GM21723 (cell line): ENCODE results near the gene CXXC4.

Experiments used
- ATAC-seq: cut with Tn5 transposase; IDR thresholded peaks from one replicate; pipeline ENCODE4 v1.9.1; 2021; ENCODE audit warnings: mild to moderate bottlenecking, moderate library complexity; ENCODE audit not compliant: unreplicated experiment

The CXXC4 gene

GRCh38 chr4:104490096-104490769 lies 4.5 kb downstream of the CXXC4 start:
- ATAC-seq = peak; percentile 45

DNA sequence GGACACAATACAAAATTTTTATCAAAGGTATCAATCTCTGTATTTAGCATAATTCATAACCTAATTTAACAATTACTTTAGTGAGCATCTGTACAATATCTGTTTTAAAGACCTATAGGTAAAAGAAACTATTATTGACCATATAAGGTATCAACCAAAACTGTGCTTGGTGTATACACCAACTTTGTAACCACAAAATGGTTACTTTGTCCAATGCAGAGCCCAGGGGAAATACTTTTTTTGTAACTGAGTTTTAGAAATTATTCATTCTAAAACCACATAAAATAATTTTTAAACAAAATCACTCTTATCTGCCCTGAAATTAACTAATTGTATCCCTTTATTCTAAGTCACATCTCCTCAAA lies 5.0 kb downstream of the CXXC4 start:
- peak; percentile 29 for ATAC-seq

- no peak for ATAC-seq
Measured at GRCh38 chr4:104488151-104488550, 6.5 kb downstream of the CXXC4 start.

GRCh38 chr4:104486716-104487504 lies 7.8 kb downstream of the CXXC4 start:
- no peak for ATAC-seq

DNA sequence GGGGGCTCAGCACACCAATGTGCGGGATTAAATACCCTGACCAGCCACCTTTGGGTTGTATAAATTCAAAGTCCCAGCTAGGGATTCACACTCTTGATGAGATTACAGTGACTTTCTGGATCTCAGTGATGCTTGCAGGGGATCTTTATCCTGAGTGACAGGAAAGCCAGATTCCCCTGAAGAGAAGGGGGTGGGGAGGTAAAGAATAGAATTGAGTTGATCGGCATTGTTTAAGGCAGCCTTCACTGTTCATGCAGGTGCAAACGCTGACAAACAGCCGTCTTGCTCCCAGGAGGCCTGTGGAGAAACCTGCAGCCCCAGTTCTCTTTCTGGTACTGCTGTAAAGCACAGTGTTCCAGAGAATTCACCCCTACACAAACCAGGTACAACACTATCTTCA lies 19.0 kb downstream of the CXXC4 start:
- no peak for ATAC-seq

DNA sequence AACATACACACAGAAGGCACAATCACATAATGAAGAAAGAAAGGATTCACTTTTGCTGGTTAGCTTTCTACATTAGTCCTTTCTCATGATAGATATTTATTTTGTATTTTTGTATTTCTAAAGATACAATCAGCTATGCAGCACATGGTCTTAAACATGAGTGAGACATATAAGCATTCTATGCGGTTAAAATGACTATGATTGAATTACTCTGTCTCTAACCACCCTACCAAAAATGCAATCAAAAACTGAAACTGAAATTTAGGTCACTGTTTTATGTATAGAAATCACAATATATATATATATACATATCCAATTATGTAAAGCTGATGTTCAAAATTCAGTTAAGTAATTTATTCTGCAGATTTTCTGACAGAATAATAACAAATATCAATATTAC lies 21.9 kb downstream of the CXXC4 start:
- no peak for ATAC-seq

DNA sequence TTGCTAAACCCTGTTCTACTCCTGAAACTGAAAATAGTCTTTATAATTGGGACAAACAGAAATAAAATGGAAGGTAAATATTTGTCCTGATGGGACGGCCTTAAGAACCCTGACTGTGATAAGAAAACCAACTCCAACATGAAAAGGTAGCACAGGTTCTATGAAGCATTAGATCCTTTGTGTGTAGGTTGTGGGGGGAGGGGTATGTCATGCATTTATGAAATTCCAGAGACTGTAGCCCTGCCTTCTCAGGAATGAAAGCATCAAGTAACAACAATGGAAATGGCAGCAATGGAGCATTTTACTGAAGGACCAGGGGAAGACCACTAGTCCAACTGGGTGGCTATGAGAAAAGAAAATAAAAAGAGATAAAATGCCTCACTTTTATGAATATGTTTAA lies 23.9 kb downstream of the CXXC4 start:
- ATAC-seq = no peak

- ATAC-seq = no peak
Measured at GRCh38 chr4:104469794-104470193, 24.9 kb downstream of the CXXC4 start.

GRCh38 chr4:104465619-104466018 lies 29.1 kb downstream of the CXXC4 start:
- ATAC-seq = no peak

GRCh38 chr4:104465201-104465600 lies 29.5 kb downstream of the CXXC4 start:
- ATAC-seq = no peak

GRCh38 chr4:104462641-104463040 lies 32.1 kb downstream of the CXXC4 start:
- ATAC-seq = no peak

GRCh38 chr4:104457308-104457981 lies 37.2 kb downstream of the CXXC4 start:
- peak; percentile 73 for ATAC-seq

DNA sequence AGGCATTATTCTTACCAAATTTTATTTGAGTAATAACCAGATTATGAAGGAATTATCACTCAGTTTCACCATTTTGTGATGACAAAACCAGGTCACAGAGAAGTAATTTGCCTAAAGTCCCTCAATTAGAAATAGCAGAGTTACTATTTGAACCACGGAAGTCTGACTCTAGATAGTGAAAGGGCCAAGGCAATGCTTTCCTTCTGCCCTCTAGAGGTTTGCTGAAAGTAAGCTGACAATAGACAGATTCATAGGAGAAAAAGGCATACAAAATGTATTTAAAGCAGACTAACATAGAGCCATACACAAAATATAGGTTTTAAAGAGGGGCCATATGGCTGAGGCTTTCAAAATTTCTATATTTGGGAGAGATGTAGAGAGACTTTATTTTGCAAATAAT lies 43.1 kb downstream of the CXXC4 start:
- ATAC-seq = peak; percentile 79

- no peak for ATAC-seq
Measured at GRCh38 chr4:104449537-104449936, 45.2 kb downstream of the CXXC4 start.

- no peak for ATAC-seq
Measured at GRCh38 chr4:104447294-104447693, 47.4 kb downstream of the CXXC4 start.

DNA sequence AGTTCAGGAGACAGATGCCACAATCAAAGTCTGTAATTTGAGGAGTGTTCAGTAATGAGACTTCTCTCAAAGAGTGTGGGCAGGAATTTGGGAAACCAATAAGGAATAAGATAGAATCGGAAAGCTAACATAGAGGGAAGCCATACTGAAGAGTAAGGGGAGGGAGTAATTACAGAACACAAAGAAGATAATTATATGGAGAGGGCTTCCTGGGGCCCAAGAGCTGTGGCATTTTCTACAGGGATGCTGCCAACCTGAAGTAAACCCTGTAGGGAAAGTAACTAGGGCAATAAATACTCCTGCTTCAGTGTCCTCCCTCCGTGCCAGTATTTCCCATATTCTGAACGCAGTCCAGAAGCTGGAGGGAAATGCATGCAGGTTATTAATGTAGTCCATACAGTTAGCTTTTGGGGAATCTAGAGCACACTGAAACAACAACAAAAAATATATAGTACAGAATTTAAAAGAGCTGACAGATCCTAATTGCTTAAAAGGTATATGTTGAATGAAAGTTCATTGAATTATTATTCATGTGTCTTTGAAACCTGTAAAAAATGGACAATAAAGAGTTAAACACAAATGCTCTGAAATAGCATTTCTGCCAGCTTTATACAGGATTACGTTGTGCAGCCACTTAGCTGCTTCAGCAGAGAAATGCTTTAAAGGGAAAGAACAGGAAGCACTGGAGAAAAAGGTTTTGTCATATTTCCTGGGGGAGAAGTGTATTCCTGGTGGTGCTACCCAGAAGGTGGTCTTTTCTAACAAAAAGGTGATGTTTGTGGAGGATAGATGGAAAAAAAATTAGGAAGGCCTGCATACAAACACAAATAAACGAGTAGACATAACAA lies 48.0 kb downstream of the CXXC4 start:
- no peak for ATAC-seq

GRCh38 chr4:104444685-104445084 lies 50.0 kb downstream of the CXXC4 start:
- ATAC-seq = no peak

DNA sequence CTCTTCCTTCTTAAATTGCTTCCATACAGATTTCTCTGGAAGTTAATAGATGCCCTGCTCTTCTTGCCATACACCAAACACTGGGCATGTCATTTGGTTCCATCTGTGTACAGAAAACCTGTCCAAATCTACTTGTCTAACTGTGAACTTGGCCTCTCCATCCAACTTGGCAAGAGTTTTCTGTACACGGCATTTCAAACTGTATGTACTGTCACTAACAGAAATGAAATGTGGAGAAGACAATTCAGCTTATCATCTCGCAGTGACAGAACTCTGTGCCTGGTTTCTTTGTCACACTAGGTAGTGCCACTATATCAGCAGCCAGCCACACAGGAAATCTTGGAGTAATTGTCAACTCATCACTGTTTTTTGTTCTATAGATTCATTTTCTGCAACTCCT lies 58.2 kb downstream of the CXXC4 start:
- no peak for ATAC-seq

DNA sequence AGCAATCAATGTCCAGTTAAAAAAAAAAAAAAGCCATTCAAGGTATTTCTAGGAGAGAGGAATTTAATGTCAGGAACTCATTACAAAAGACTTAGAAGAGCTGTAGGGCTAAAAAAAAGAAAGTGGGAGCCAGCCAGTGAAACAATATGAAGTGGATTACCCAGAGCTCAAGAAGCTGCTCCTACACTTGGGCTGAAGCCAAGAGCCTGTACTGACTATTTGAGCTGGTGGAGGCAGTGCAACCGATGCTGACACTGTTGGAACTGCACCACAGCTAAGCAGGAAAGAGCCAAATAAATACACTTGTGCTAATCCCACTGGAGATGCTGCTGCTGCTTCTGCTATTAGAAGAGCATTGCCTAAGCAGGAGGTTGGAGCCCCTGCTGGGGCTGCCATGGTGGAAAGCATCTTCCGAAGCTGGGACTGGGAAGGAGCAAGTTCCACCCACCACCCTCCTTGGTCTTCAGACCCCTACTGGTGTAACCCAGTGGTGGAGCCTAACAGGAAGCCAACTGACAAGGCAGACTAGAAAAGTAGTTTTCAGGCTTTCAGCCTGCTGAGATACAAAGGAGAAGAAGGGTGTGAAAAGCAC lies 65.4 kb downstream of the CXXC4 start:
- ATAC-seq = no peak

- no peak for ATAC-seq
Measured at GRCh38 chr4:104425948-104426347, 68.7 kb downstream of the CXXC4 start.

GRCh38 chr4:104424989-104425388 lies 69.7 kb downstream of the CXXC4 start:
- no peak for ATAC-seq
